NCI-H2196 treated with DMSO at 0.1 percent for 48 hours (cell line): ENCODE measurements around the gene ATP8B4.
"Not testable (repeated sequence)": the region's sequence is repeated elsewhere in the genome, so short reads cannot be mapped to it uniquely, and the experiment has no call there.

Source experiments
- DNase-seq: peaks from one replicate; lab custom pipeline; 2025; ENCODE audit not compliant: unreplicated experiment; lab: John Stamatoyannopoulos, UW

Gene ATP8B4

DNA sequence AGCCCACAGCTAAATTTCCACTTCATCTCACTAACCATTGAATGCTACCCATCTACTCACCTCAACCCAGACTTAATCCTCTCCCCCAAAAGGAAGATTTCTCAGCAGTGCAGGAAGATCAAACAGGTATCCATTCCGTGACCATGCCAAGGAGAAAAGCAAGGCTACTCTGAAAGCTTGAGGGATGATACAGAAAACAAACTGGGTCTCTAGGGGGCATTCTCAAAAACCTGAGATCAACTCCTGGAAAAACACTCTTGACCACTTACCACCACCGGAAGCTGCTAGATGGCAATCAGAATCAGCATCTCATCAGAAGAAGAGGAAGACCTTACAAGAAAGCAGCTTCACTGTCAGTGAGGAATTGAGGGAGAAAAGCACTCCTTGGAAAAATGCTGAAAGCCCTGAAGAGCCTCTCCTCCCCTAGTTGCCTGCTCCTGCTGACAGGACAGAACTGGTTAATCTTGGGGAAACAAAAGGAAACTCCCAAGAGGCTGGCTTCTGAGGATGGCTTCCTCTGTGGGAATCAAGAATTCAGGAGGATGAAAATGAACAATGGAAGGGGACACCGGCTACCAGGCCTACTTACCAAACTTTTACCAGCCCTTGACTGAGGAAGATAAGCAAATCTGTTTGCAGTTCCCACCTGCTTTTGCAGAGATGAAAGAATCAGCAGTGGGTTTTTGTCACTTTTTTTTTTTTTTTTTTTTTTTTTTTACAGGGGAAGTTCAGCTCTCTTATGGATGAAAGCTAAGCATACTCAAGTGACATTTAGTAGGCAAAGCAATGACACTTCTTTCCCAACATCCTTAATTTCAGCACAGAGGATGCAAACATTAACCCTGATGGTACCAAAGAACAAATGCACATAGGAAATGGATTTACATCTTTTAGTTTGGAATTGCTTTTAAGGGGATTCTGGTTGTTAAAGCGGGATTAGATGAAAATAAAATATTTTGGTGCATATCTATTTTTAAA lies at the start of gene ATP8B4:
Gene ATP8B4, minus strand, starts transcription at position 171 of the 978 bp plus-strand sequence. CDS start 12,267 bp downstream, outside the sequence.
- no peak for DNase-seq

GRCh38 chr15:50168379-50168778 lies 49.3 kb upstream of the ATP8B4 start:
- DNase-seq = no peak

DNA sequence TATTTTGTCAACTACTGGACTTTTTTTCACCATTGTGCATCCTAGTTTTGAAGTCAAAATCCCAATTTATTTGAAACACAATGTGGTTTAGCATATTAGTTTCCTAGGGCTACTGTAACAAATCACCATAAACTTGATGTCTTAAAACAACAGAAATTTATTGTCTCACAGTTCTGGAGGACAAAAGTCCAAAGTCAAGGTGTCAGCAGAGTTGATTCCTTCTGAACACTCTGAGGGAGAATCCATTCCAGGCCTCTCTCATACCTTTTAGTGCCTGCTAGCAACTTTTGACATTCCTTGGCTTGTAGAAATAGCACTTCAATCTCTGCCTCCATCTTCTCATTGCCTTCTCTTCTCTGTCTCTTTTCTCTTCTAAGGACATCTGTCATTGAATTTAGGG lies 48.1 kb upstream of the ATP8B4 start:
- no peak for DNase-seq

DNA sequence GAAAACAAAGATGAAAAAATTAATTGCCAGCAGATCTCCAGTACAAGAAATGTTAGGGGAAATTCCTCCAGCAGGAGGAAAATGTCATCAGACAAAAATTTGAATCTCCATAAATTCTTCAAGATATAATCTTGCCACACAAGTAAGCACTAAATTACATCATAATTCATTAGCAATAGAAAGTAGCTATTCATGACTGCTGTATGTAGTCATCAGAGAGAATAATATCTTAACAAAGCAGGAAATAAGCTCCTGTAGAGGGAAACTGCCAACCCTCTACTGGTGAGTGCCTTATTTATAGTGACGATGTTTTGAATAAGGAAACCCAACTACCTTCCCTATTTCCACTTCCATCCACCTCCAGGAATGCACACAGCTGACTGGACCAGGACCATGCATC lies 47.2 kb upstream of the ATP8B4 start:
- DNase-seq = no peak

DNA sequence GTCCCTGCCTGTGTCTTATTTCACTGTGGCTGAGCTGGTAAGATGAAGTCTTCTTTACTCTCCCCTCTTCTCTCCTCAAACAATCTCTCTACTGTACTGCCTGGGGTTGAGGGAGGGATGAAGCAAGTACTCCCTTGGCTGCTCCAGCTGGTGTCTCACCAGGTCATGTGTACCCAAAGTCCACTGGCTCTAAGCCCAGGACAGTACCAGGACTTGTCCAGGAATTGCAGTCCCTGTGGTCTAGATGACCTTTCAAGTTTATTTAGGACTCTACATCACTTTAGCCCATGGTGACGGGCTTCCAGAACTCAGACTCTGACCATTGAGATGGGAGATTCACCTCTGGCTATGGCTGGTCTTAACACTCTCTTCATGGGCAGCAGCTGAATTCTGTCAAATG lies 45.4 kb upstream of the ATP8B4 start:
- no peak for DNase-seq

DNA sequence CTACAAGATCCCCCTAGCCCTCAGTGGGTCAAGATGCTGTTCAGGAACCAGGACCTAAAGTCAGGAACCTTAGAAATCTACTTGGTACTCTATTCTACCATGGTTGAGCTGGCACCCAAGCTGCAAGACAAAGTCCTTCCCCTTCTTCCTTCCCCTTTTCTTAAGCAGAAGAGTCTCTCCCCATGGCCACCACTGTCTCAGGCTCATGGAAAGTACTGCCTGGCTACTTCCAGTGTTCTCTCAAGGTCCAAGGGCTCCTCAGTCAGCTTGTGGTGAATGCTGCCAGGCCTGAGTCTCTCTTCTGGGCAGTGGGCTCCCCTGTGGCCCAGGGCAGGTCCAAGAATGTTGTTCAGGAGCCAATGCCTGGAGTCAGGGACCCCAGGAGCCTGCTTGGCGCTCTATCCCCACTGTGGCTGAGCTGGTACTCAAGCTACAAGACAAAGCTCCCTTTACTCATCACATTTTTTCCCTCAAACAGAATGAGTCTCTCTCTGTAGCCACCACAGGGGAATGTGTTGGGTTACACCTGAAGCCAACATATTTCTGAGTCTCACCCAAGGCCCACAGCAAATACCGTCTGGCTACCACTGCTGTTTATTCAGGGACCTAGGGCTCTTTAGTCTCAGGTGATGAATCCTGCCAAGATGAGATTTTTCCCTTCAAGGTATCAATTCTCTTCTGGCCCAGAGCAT lies 44.8 kb upstream of the ATP8B4 start:
- DNase-seq = no peak

GRCh38 chr15:50162969-50163718 lies 44.1 kb upstream of the ATP8B4 start:
- DNase-seq = no peak

DNA sequence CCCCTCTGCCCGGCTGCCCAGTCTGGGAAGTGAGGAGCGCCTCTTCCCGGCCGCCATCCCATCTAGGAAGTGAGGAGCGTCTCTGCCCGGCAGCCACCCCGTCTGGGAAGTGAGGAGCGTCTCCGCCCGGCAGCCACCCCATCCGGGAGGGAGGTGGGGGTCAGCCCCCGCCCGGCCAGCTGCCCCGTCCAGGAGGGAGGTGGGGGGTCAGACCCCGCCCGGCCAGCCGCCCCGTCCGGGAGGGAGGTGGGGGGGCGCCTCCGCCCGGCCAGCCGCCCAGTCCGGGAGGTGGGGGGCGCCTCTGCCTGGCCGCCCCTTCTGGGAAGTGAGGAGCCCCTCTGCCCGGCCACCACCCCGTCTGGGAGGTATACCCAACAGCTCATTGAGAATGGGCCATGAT lies 39.2 kb upstream of the ATP8B4 start:
- not testable (repeated sequence) for DNase-seq

GRCh38 chr15:50151476-50151875 lies 32.4 kb upstream of the ATP8B4 start:
- no peak for DNase-seq

GRCh38 chr15:50150851-50151250 lies 31.8 kb upstream of the ATP8B4 start:
- no peak for DNase-seq

DNA sequence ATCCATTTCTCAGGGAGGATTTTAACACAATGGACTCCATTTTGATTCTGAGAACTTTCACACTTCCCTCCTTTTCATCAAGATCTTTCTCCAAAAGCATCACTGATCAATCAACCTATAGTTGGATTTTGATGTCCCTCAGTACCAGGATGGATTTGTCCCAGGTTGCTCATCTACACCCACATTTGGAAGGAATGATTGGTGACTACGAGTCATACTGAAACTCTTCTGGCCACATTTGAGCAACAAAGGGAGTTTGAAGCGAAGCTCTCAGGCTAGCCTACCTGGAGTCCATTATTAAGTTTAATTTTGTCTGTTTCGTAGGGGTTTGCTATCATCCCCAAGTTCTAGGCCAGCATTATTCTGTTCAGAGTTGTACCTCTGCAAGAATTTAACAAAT lies 31.3 kb upstream of the ATP8B4 start:
- DNase-seq = no peak

DNA sequence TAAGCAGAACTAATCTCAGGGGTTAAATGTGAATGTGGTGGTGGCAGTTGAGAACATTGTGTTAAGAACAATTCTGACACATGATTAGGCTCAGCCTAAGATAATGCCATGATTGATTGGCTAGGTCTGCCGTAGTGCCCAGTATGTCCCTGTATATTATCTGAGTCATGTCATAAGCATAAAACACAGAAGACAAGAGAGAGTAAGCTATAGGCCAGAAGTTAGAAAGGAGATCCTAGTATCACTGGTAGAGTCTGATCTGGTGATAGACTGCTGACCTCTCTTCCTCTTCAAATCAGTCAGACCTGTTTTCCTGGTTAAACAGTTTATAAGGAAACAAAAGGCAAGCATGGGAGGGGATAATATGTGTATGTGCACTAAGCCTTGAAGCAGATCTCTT lies 30.1 kb upstream of the ATP8B4 start:
- DNase-seq = no peak

GRCh38 chr15:50148362-50148963 lies 29.4 kb upstream of the ATP8B4 start:
- DNase-seq = no peak

DNA sequence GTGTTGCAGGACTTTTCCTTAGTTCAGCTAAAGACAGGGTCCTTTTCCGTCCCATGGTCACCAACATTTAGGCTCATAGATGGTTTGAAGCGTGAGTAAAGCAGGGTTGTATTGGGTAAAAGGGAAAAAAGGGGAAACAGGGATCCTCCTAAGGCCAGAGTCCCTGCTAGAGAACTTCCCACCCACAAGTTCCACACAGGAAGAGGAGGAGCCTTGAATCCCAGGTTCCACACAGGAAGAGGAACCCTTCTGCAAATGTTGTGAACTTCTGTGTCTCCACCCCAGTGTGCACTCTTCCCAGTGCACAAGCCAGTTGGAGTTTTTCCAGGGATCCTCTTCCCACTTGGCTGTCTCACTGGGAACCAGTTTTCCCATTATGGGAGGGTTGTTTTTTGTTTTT lies 27.6 kb upstream of the ATP8B4 start:
- DNase-seq = no peak

GRCh38 chr15:50145451-50145872 lies 26.4 kb upstream of the ATP8B4 start:
- DNase-seq = no peak

DNA sequence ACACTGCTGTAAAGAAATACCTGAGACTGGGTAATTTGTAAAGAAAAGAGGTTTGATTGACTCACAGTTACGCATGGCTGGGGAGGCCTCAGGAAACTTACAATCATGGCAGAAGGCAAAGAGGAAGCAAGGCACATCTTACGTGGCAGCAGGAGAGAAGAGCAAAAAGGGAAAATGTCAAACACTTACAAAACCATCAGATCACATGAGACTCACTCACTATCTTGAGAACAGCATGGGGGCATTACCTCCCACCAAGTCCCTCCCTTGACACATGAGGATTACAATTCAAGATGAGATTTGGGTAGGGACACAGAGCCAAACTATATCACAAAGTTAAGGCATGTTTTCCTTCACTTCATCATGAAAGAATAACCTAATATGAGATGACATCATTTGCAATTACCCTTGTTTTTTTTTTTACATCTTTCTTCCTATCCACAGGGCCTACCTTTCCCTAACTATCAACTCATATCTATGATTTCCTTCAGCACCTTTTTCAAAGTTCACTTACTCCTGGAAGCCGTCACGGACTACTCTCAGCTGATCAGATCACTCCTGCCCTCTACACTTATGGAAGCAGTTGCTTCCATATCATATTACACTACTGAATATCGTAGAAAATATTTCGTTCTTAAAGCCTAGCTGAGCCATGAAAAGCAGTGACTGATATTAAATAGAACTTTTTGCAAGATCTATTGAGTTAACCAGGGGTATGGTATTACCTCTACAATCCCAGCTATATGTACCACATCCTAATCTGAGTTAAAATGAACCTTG lies 25.5 kb upstream of the ATP8B4 start:
- no peak for DNase-seq

- no peak for DNase-seq
Measured at GRCh38 chr15:50143255-50143860, 24.3 kb upstream of the ATP8B4 start.

GRCh38 chr15:50141856-50142255 lies 22.8 kb upstream of the ATP8B4 start:
- no peak for DNase-seq

- no peak for DNase-seq
Measured at GRCh38 chr15:50140983-50141382, 21.9 kb upstream of the ATP8B4 start.

- DNase-seq = no peak
Measured at GRCh38 chr15:50140098-50140497, 21.1 kb upstream of the ATP8B4 start.
